ENCODE measurements around the gene CELF1. TPM values are rescaled to one million over a fixed set of nuclear protein-coding genes. Genes with fewer than 3 reads are reported as not detected.

The CELF1 gene
- total RNA-seq, 4 donors from 2014 or later: 90.3 to 210 (median 101) TPM

GRCh38 chr11:47512701-47513100, 40.2 kb downstream of the CELF1 start:
- Histone ChIP-seq H3K36me3 (no peaks in the 10 kb centered on the region), H3K4me1 (peaks cover 78% of the 10 kb centered on the region), H3K27ac (no peak overlapping the region), H3K27me3 (no peaks in the 10 kb centered on the region), H3K4me3 (no peak overlapping the region), H3K9me3 (no peaks in the 10 kb centered on the region)
- 69% methylated on average over 2 of the region's 2 CpGs for WGBS
- no peak for TF ChIP-seq POLR2AphosphoS5 (IDR thresholded peaks at IDR 0.05)
- TF ChIP-seq, protein P1, sequence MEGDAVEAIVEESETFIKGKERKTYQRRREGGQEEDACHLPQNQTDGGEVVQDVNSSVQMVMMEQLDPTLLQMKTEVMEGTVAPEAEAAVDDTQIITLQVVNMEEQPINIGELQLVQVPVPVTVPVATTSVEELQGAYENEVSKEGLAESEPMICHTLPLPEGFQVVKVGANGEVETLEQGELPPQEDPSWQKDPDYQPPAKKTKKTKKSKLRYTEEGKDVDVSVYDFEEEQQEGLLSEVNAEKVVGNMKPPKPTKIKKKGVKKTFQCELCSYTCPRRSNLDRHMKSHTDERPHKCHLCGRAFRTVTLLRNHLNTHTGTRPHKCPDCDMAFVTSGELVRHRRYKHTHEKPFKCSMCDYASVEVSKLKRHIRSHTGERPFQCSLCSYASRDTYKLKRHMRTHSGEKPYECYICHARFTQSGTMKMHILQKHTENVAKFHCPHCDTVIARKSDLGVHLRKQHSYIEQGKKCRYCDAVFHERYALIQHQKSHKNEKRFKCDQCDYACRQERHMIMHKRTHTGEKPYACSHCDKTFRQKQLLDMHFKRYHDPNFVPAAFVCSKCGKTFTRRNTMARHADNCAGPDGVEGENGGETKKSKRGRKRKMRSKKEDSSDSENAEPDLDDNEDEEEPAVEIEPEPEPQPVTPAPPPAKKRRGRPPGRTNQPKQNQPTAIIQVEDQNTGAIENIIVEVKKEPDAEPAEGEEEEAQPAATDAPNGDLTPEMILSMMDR (IDR thresholded peaks at IDR 0.05): no peak
- DNase-seq (ENCODE audit: low spot score in 2 of 2): no peak

- Histone ChIP-seq H3K4me3 (no peak overlapping the region), H3K36me3 (no peaks in the 10 kb centered on the region), H3K27ac (no peak overlapping the region), H3K27me3 (no peaks in the 10 kb centered on the region), H3K4me1 (peaks cover 81% of the 10 kb centered on the region), H3K9me3 (no peaks in the 10 kb centered on the region)
- DNase-seq (ENCODE audit: low spot score in 2 of 2): no peak
- TF ChIP-seq POLR2A (IDR thresholded peaks at IDR 0.05): no peak
- TF ChIP-seq EP300 (IDR thresholded peaks at IDR 0.05): no peak
- TF ChIP-seq POLR2AphosphoS5 (IDR thresholded peaks at IDR 0.05): no peak
- TF ChIP-seq, protein P1 (IDR thresholded peaks at IDR 0.05): no peak
- 84% methylated on average over 7 of the region's 7 CpGs for WGBS
Observed at GRCh38 chr11:47511917-47512316, 41.0 kb downstream of the CELF1 start.

DNA sequence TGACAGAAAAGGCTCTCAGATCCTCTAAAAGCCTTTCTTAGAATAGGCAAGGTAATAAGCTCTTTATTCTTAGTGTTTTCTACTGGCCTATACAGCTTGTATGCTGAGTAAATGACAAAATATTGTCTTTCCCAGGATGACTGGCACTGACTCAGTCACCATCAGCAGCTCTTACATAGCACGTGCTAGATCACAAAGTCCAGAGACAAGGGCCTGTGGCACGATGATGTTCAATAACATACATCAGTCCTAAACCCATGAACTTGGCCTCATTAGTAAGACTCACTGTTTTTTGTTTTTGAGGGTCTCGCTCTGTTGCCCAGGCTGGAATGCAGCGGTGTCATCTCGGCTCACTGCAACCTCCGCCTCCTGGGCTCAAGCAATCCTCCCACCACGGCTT, 42.7 kb downstream of the CELF1 start:
- Histone ChIP-seq H3K36me3 (no peaks in the 10 kb centered on the region), H3K4me3 (no peak overlapping the region), H3K9me3 (no peaks in the 10 kb centered on the region), H3K27me3 (no peaks in the 10 kb centered on the region), H3K27ac (no peak overlapping the region), H3K4me1 (peaks cover 70% of the 10 kb centered on the region)
- 92% methylated on average over 7 of the region's 7 CpGs for WGBS
- no peak for DNase-seq (ENCODE audit: low spot score in 2 of 2)
- TF ChIP-seq POLR2AphosphoS5 (IDR thresholded peaks at IDR 0.05): no peak
- TF ChIP-seq, protein P1 (IDR thresholded peaks at IDR 0.05): no peak
- no peak for TF ChIP-seq EP300 (IDR thresholded peaks at IDR 0.05)

- TF ChIP-seq EP300 (IDR thresholded peaks at IDR 0.05) (no peak), POLR2AphosphoS5 (IDR thresholded peaks at IDR 0.05) (no peak), POLR2A (IDR thresholded peaks at IDR 0.05) (no peak)
- TF ChIP-seq, protein P1 (IDR thresholded peaks at IDR 0.05): no peak
- Histone ChIP-seq H3K27ac (no peak overlapping the region), H3K4me3 (no peak overlapping the region), H3K9me3 (no peaks in the 10 kb centered on the region), H3K27me3 (no peaks in the 10 kb centered on the region), H3K4me1 (peaks cover 62% of the 10 kb centered on the region), H3K36me3 (no peaks in the 10 kb centered on the region)
- DNase-seq (ENCODE audit: low spot score in 2 of 2): no peak
- WGBS: 69% methylated on average over 4 of the region's 4 CpGs
Observed at GRCh38 chr11:47509077-47509536, 43.8 kb downstream of the CELF1 start.

DNA sequence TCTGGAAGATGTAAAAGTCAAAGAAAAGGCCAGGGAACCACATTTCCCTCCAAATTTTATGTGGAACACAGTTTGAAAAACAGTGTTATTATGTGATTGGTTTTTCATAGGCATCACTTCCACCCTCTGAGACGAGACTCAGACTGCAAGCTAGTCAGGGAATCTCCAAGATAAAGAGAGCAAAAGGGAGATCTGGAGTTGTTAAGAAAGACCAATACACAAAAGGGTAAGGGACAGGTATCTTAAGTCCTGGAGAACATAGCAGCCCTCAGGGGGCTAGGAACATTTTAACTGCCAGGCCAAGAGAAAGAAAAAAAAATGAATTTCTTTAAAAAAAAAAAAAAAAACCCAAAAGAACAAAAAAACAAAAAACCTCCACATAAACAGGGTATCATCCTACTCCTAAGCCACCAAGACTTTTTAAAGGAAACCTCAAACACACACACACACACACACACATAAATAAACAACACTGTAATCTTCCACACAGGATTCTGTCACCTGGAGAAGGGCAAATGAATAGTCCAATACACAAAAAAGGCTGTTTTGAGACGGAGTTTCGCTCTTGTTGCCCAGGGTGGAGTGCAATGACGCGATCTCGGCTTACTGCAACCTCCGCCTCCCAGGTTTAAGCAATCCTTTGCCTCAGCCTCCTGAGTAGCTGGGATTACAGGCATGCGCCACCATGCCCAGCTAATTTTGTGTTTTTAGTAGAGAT, 44.5 kb downstream of the CELF1 start:
- H3K27me3 ChIP-seq: no peaks in the 10 kb centered on the region
- 84% methylated on average over 8 of the region's 8 CpGs for WGBS
- TF ChIP-seq EP300 (IDR thresholded peaks at IDR 0.05) (no peak), POLR2AphosphoS5 (IDR thresholded peaks at IDR 0.05) (no peak), POLR2A (IDR thresholded peaks at IDR 0.05) (no peak)
- TF ChIP-seq, protein P1 (IDR thresholded peaks at IDR 0.05): no peak
- peaks cover 60% of the 10 kb centered on the region for H3K4me1 ChIP-seq
- DNase-seq (ENCODE audit: low spot score in 2 of 2): no peak
- H3K27ac ChIP-seq: no peak overlapping the region
- H3K36me3 ChIP-seq: no peaks in the 10 kb centered on the region
- H3K9me3 ChIP-seq: no peaks in the 10 kb centered on the region
- H3K4me3 ChIP-seq: no peak overlapping the region
